Adipose tissue (tissue), 3 donors: Measurements from ENCODE around the gene PNPLA7. TPM values are rescaled to one million over a fixed set of nuclear protein-coding genes. Genes with fewer than 3 reads are reported as not detected.
"Not testable (repeated sequence)": the region's sequence is repeated elsewhere in the genome, so short reads cannot be mapped to it uniquely, and the experiment has no call there.

Experiments
- H3K27ac ChIP-seq: one replicate; pipeline ENCODE4 v1.5.1; 2013; ENCODE audit warnings: low read depth, low read length
- WGBS, 3 donors: extraction: QIAGEN DNeasy Blood & Tissue Kit; methylation state at CpG; one replicate each; pipeline ENCODE4 v1.1.7; 2013; 5-methylcytosine and 5-hydroxymethylcytosine counted together
- polyA plus RNA-seq, 3 donors: library from polyadenylated mRNA; stranded (reverse); fragments of 200-250 nt; gene quantifications; one replicate each; pipeline ENCODE4 v1.2.3, GENCODE V29; 2013
- donor health status: healthy with polysubstance abuse.
- donor health status: Bipolar disorder and iron deficiency.
- donor health status: healthy.

The PNPLA7 gene
- polyA plus RNA-seq, 3 donors: 6.8 to 23.4 (median 22.3) TPM

- 64 to 82% (median 72%) methylated on average over 21 to 22 of the region's 24 CpGs for WGBS, 3 donors
- not testable (repeated sequence) for H3K27ac ChIP-seq
Measured at GRCh38 chr9:137450539-137451222, 99.5 kb downstream of the PNPLA7 start.

GRCh38 chr9:137449931-137450538, 100.2 kb downstream of the PNPLA7 start:
- WGBS, 3 donors: 82 to 94% (median 82%) methylated on average over 16 to 18 of the region's 18 CpGs

GRCh38 chr9:137449081-137449844, 100.9 kb downstream of the PNPLA7 start:
- WGBS, 3 donors: 87 to 90% (median 89%) methylated on average over 35 to 36 of the region's 36 CpGs
- H3K27ac ChIP-seq: no peak overlapping the region

More at GRCh38 chr9:137449931-137450538, 100.2 kb downstream of the PNPLA7 start:
- H3K27ac ChIP-seq: no peak overlapping the region

- H3K27ac ChIP-seq: no peak overlapping the region
- WGBS, 3 donors: 85 to 90% (median 89%) methylated on average over 13 to 16 of the region's 16 CpGs
Measured at GRCh38 chr9:137448602-137448962, 101.6 kb downstream of the PNPLA7 start.

- WGBS, 3 donors: 80 to 89% (median 84%) methylated on average over 25 to 27 of the region's 27 CpGs
- no peak overlapping the region for H3K27ac ChIP-seq
Measured at GRCh38 chr9:137447722-137448601, 102.2 kb downstream of the PNPLA7 start.

- no peak overlapping the region for H3K27ac ChIP-seq
- 64 to 83% (median 73%) methylated on average over 21 of the region's 21 CpGs for WGBS, 3 donors
Measured at GRCh38 chr9:137446851-137447471, 103.2 kb downstream of the PNPLA7 start.

- 42 to 65% (median 55%) methylated on average over 19 of the region's 19 CpGs for WGBS, 3 donors
- no peak overlapping the region for H3K27ac ChIP-seq
Measured at GRCh38 chr9:137445930-137446431, 104.2 kb downstream of the PNPLA7 start.

GRCh38 chr9:137445275-137445807, 104.9 kb downstream of the PNPLA7 start:
- no peak overlapping the region for H3K27ac ChIP-seq
- 9 to 23% (median 16%) methylated on average over 14 of the region's 14 CpGs for WGBS, 3 donors

GRCh38 chr9:137444106-137444790, 106.0 kb downstream of the PNPLA7 start:
- 84 to 89% (median 84%) methylated on average over 14 of the region's 14 CpGs for WGBS, 3 donors
- no peak overlapping the region for H3K27ac ChIP-seq

GRCh38 chr9:137441935-137442321, 108.3 kb downstream of the PNPLA7 start:
- 11 to 17% (median 17%) methylated on average over 7 of the region's 7 CpGs for WGBS, 3 donors
- H3K27ac ChIP-seq: no peak overlapping the region

GRCh38 chr9:137441289-137441934, 108.8 kb downstream of the PNPLA7 start, which contains the start of gene ENTPD8:
ENTPD8 (minus strand) TSS chr9:137441357; CDS start chr9:137438285, 3,072 bp downstream.
- H3K27ac ChIP-seq: no peak within 1 kb of the TSS
- WGBS, 3 donors: 0 to 2% (median 1%) methylated on average over 31 to 59 of the region's 62 CpGs

GRCh38 chr9:137439158-137439714, 111.0 kb downstream of the PNPLA7 start:
- no peak overlapping the region for H3K27ac ChIP-seq
- WGBS, 3 donors: 50 to 77% (median 73%) methylated on average over 18 of the region's 18 CpGs

GRCh38 chr9:137438591-137439157, 111.5 kb downstream of the PNPLA7 start:
- WGBS, 3 donors: 81 to 85% (median 82%) methylated on average over 15 to 22 of the region's 22 CpGs
- H3K27ac ChIP-seq: no peak overlapping the region

GRCh38 chr9:137437691-137438590, 112.3 kb downstream of the PNPLA7 start:
- no peak overlapping the region for H3K27ac ChIP-seq

More at GRCh38 chr9:137437691-137438590, 112.3 kb downstream of the PNPLA7 start:
- 78 to 83% (median 82%) methylated on average over 34 to 40 of the region's 40 CpGs for WGBS, 3 donors
